OCI-LY1 (cell line): ENCODE data around the gene ITPRID2.

ENCODE experiments used
- H2AFZ ChIP-seq: fragments of 200-600 bp; sonication (generic), shearing (Covaris generic); 2 replicates; pipeline ENCODE4 v1.6.0; 2014; ENCODE audit warnings: antibody characterized with exemption, mild to moderate bottlenecking, low read length
- H3F3A ChIP-seq: fragments of 200-600 bp; sonication (generic), shearing (Covaris generic); 2 replicates; pipeline ENCODE4 v1.6.0; 2014; ENCODE audit warnings: mild to moderate bottlenecking, antibody characterized with exemption, low read length, moderate library complexity; ENCODE audit not compliant: insufficient read depth
- H3K27ac ChIP-seq: fragments of 200-600 bp; sonication (generic); 2 replicates; pipeline ENCODE4 v1.5.1; 2014; ENCODE audit warnings: low read length, mixed run types, mild to moderate bottlenecking, low read depth; ENCODE audit not compliant: poor library complexity, severe bottlenecking
- H3K27me3 ChIP-seq: fragments of 200-600 bp; sonication (generic); 2 replicates; pipeline ENCODE4 v1.6.0; 2014; ENCODE audit warnings: antibody characterized with exemption, mild to moderate bottlenecking, low read length, moderate library complexity; ENCODE audit not compliant: insufficient read depth
- H3K36me3 ChIP-seq: fragments of 200-600 bp; sonication (generic); 2 replicates; pipeline ENCODE4 v1.6.1; 2014; ENCODE audit warnings: mild to moderate bottlenecking, antibody characterized with exemption, low read length, moderate library complexity, mixed read lengths; ENCODE audit not compliant: insufficient read depth
- H3K4me1 ChIP-seq: fragments of 200-600 bp; sonication (generic); 2 replicates; pipeline ENCODE4 v1.5.1; 2014; ENCODE audit warnings: mild to moderate bottlenecking, low read length, moderate library complexity; ENCODE audit not compliant: insufficient read depth, severe bottlenecking
- H3K4me2 ChIP-seq: fragments of 200-600 bp; sonication (generic), shearing (Covaris generic); 2 replicates; pipeline ENCODE4 v1.6.1; 2014; ENCODE audit warnings: low read length
- H3K4me3 ChIP-seq: fragments of 200-600 bp; sonication (generic); 2 replicates; pipeline ENCODE4 v1.5.1; 2014; ENCODE audit warnings: low read length, low read depth, mild to moderate bottlenecking, mixed read lengths; ENCODE audit not compliant: poor library complexity, severe bottlenecking
- H3K79me2 ChIP-seq: fragments of 200-600 bp; shearing (Covaris generic); 2 replicates; pipeline ENCODE4 v1.6.1; 2016; ENCODE audit warnings: mixed run types, low read length, mixed read lengths; ENCODE audit not compliant: insufficient read depth
- H3K9ac ChIP-seq: fragments of 200-600 bp; sonication (generic), shearing (Covaris generic); 2 replicates; pipeline ENCODE4 v1.6.1; 2014; ENCODE audit warnings: mild to moderate bottlenecking, low read length, mixed read lengths
- H3K9me2 ChIP-seq: fragments of 200-600 bp; sonication (generic), shearing (Covaris generic); 2 replicates; pipeline ENCODE4 v1.6.1; 2014; ENCODE audit warnings: low read depth, mild to moderate bottlenecking, low read length, mixed read lengths
- H3K9me3 ChIP-seq: fragments of 200-600 bp; shearing (Covaris generic); 2 replicates; pipeline ENCODE4 v1.6.1; 2014; ENCODE audit warnings: low read length, mixed read lengths
- H4K20me1 ChIP-seq: fragments of 200-600 bp; sonication (generic), shearing (Covaris generic); 2 replicates; pipeline ENCODE4 v1.6.0; 2016; ENCODE audit warnings: mild to moderate bottlenecking, low read length; ENCODE audit not compliant: insufficient read depth
- EZH2 ChIP-seq: fragments of 200-600 bp; sonication (generic), shearing (Covaris generic); IDR thresholded peaks from 2 replicates; pipeline ENCODE4 v1.8.0; 2017; ENCODE audit warnings: borderline replicate concordance, mixed run types, mild to moderate bottlenecking, antibody characterized with exemption, low read length, moderate library complexity, mixed read lengths
- TF ChIP-seq, protein P1 (sequence below): fragments of 200-600 bp; sonication (generic), shearing (Covaris generic); IDR thresholded peaks from 2 replicates; pipeline ENCODE4 v1.5.1; 2017; ENCODE audit warnings: mild to moderate bottlenecking, antibody characterized with exemption, low read length, moderate library complexity, mixed read lengths

ITPRID2 gene

GRCh38 chr2:181971032-181971431, 79.5 kb downstream of the ITPRID2 start:
- Histone ChIP-seq H3K36me3 (no peaks in the 10 kb centered on the region), H3K4me2 (no peak overlapping the region), H4K20me1 (no peaks in the 10 kb centered on the region), H3K9me3 (no peaks in the 10 kb centered on the region), H3K27me3 (no peaks in the 10 kb centered on the region), H2AFZ (no peak overlapping the region), H3K9ac (no peak overlapping the region), H3F3A (no peaks in the 10 kb centered on the region), H3K27ac (no peak overlapping the region), H3K9me2 (no peaks in the 10 kb centered on the region), H3K4me1 (no peaks in the 10 kb centered on the region), H3K4me3 (no peak overlapping the region), H3K79me2 (no peaks in the 10 kb centered on the region)
- no peak for TF ChIP-seq EZH2

- H3K27ac ChIP-seq = no peak overlapping the region
- H3K9me3 ChIP-seq = no peaks in the 10 kb centered on the region
- H3K27me3 ChIP-seq = no peaks in the 10 kb centered on the region
- no peaks in the 10 kb centered on the region for H3K36me3 ChIP-seq
- no peaks in the 10 kb centered on the region for H3F3A ChIP-seq
- no peaks in the 10 kb centered on the region for H3K4me1 ChIP-seq
- H2AFZ ChIP-seq = no peak overlapping the region
- H3K4me2 ChIP-seq = no peak overlapping the region
- no peak overlapping the region for H3K9ac ChIP-seq
- H4K20me1 ChIP-seq = no peaks in the 10 kb centered on the region
- TF ChIP-seq, protein P1, sequence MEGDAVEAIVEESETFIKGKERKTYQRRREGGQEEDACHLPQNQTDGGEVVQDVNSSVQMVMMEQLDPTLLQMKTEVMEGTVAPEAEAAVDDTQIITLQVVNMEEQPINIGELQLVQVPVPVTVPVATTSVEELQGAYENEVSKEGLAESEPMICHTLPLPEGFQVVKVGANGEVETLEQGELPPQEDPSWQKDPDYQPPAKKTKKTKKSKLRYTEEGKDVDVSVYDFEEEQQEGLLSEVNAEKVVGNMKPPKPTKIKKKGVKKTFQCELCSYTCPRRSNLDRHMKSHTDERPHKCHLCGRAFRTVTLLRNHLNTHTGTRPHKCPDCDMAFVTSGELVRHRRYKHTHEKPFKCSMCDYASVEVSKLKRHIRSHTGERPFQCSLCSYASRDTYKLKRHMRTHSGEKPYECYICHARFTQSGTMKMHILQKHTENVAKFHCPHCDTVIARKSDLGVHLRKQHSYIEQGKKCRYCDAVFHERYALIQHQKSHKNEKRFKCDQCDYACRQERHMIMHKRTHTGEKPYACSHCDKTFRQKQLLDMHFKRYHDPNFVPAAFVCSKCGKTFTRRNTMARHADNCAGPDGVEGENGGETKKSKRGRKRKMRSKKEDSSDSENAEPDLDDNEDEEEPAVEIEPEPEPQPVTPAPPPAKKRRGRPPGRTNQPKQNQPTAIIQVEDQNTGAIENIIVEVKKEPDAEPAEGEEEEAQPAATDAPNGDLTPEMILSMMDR = no peak
- TF ChIP-seq EZH2 = no peak
- no peak overlapping the region for H3K4me3 ChIP-seq
- H3K9me2 ChIP-seq = no peaks in the 10 kb centered on the region
- no peaks in the 10 kb centered on the region for H3K79me2 ChIP-seq
Observed at GRCh38 chr2:181972431-181973170, 81.1 kb downstream of the ITPRID2 start.

- Histone ChIP-seq H3K27ac (no peak overlapping the region), H3K9me2 (no peaks in the 10 kb centered on the region), H3K36me3 (no peaks in the 10 kb centered on the region), H2AFZ (no peak overlapping the region), H3K4me1 (no peaks in the 10 kb centered on the region), H3F3A (no peaks in the 10 kb centered on the region), H3K9me3 (no peaks in the 10 kb centered on the region), H3K9ac (no peak overlapping the region), H3K27me3 (no peaks in the 10 kb centered on the region), H3K4me2 (no peak overlapping the region), H4K20me1 (no peaks in the 10 kb centered on the region), H3K4me3 (no peak overlapping the region), H3K79me2 (no peaks in the 10 kb centered on the region)
- TF ChIP-seq, protein P1 = no peak
Observed at GRCh38 chr2:181973171-181973783, 81.7 kb downstream of the ITPRID2 start.
